Measurements from ENCODE around the gene FHIT.

DNA sequence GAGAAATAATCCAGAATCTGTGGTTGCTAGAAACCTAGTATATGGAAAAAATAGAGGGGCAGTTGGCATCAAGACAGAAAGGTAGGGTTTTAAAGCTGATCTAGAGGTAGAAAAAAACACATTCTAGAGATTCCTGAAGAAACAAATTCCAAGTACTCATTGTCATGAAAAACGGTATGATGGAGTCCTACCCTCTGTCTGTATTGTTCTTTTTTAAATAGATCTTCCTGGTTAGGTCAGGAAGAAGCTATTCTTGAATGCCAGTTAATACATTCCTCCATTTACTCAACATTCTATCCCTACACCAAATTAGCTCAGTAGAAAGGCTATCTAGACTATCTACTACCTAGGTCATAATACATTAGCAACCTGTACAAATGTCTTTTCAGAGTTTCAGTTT is 364.7 kb downstream of the FHIT start:
- TF ChIP-seq, protein P1, sequence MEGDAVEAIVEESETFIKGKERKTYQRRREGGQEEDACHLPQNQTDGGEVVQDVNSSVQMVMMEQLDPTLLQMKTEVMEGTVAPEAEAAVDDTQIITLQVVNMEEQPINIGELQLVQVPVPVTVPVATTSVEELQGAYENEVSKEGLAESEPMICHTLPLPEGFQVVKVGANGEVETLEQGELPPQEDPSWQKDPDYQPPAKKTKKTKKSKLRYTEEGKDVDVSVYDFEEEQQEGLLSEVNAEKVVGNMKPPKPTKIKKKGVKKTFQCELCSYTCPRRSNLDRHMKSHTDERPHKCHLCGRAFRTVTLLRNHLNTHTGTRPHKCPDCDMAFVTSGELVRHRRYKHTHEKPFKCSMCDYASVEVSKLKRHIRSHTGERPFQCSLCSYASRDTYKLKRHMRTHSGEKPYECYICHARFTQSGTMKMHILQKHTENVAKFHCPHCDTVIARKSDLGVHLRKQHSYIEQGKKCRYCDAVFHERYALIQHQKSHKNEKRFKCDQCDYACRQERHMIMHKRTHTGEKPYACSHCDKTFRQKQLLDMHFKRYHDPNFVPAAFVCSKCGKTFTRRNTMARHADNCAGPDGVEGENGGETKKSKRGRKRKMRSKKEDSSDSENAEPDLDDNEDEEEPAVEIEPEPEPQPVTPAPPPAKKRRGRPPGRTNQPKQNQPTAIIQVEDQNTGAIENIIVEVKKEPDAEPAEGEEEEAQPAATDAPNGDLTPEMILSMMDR (IDR thresholded peaks at IDR 0.05) = no peak
- TF ChIP-seq POLR2A (IDR thresholded peaks at IDR 0.05) = no peak

All from Peyer's patch (tissue), 4 donors.